ENCODE results near the gene TSPEAR.

The TSPEAR gene

DNA sequence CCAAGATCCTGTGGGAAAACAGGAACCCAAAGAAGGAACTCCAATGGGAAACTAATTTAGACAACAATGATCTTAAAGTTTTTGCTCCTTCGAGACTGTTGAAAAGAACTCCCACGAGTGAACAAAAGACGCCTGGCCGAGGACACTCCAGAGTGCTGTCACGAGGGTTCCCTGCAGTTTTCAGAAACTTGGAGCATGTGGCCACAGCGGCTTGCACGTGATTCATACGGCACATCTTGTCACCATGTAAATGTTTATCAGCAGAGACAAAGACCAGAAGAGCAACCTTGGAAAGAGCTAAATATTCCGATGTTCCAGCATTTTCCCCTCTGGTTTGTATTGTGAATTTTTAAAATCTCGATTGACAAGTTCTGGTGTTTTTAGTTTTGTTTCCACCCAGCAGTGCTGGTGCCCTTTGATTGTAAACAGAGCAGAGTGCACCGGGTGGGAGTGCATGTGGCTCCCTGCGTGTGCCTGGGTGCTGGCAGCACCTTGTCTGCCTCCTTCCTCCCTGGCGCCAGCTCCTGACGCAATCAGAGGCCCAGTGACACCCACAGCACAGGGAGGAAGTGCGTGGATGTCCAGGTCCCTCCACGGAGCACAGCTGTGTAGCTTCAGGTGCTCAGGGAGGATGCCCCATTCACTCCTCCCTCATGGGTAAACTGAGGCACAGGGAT lies 233.1 kb downstream of the TSPEAR start:
- DNase-seq = no peak

DNA sequence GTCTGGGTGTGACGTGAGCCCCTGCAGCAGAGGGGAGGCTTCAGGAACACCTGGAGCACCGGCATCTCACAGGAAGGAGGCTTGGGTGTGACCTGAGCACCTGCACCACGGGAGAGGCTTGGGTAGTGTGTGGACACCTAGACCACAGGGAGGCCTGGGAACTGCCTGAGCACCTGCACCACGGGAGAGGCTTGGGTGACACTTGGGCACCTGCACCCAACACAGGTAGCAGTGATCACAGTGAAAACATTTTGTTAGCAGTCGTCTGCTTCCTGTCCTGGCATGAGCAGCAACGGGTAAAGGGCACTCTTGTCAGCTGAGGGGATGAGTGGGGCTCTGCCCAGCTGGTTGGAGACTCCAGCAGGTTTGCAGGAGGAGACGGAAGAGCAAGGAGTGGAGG lies 233.7 kb downstream of the TSPEAR start:
- no peak for DNase-seq

DNA sequence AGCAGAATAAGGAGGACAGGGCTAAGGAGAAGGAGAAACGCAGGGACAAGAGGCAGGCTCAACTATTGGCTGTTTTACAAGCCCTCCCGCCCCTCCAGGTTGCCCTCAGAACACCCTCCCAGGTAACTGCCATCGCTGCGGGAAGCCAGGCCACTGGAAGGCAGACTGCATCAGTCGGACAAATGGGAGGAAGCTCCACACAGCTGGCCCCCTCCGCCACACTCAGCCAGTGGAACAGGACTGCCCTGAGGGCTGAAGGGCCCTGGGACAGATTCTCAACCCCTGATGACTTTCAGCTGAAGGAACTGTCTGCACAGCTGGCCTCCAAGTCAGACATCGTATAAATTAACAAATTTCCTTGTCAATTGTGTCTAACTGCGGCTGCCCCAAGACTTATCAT lies 234.2 kb downstream of the TSPEAR start:
- no peak for DNase-seq

DNA sequence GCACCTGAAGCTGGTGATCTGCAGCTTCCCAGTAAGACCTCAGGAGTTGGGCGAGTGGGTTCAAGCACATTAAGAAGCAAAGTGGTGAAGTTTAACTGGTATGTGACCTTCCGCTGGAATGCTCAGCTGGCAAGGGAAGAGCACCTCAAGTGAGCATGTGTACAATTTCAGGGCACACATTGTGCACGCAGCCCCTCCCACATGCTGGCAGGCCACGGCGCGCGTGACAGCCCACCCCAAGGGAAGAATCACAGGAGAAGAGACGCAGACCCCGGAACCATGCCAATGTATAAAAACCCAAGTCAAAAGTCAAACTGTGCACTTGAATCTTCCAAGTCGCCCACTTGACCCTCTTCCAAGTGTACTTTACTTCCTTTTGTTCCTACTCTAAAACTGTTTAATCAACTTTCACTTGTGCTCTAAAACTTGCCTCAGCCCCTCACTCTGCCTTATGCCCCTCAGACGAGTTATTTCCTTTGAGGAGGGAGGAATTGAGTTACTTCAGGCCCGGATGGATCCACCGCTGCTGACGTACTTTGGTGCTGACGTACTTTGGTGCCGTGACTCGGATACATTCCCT lies 236.0 kb downstream of the TSPEAR start:
- DNase-seq = no peak

DNA sequence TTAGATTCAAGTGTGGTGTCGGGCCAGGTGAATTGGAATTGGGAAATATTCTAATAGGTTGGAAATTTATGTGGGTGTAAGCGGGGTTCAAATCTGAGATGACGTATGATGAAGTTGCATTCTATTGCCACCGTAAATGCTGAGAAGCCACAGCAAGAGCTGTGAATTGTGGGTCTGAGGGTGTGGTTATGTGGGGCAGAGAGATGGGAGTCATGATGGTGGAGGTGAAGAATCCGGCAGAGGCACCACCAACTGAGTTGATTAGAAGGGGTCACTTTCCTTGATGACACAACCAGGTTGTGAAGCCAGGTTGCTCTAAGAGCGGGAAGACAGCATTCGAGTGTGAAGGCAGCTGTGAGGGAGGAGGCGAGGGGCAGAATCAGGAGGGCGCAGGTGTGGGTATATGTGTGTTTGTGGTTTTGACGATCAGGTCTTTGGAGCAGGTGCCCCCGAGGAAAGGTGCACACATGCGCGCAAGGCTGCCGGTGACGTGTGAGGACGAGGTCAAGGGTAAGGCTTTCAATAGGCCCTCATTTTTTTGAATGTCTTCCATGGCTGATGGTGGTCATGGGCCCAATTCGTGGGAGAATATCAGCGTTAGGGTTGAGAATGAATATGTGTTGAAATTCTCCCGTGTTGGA lies 237.3 kb downstream of the TSPEAR start:
- no peak for DNase-seq

DNA sequence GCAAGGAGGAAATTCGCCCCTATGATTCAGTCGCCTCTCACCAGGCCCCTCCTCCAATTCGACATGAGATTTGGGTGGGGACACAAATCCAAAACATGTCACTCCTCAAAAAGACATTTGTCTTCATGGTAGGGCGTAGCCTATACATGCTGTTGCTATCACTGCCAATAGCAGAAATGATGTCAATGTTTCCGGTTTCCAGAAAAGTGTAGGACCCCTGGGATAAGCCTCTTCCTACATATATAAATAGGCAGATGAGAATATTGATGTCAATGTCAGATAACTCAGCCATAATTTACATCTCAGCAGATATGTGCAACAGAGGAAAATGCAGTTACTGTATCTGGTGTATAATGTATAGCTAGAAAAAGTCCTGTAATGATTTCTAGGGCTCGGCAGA lies 239.4 kb downstream of the TSPEAR start:
- DNase-seq = no peak

DNA sequence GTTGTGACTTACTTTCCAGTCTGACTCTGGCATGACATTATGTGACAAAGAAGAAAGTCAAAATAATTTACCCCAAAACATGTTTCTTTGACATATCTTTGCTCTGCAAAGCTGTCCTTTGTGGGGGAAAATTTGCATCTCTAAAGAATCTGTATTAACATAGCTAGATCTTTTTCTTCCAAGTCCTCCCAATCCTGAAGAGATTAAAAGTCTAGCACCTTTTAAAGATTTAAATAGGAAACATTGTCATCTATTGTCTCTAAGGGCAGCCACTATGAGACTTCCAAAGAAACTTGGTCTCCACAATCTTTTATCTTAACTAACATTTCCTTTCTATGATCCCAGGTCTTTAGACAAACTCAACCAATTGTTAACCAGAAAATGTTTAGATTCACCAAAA lies 240.0 kb downstream of the TSPEAR start:
- DNase-seq = no peak

DNA sequence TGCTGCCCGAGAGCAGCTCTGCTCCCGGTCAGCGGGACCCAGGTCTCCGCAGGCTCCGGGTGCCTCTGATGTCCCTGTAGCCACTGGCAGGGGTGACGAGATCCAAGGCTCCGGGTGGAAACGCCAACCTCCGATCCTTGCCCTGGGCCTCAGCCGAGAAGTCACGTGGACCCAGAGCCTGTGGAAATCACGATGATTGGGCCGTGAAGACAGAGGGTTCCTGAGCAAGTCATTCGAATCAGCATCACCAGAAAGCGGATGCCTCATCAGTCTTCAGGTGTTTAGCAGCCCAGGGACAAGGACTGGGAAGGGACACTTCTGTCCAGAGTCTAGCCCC lies 243.5 kb downstream of the TSPEAR start:
- no peak for DNase-seq

DNA sequence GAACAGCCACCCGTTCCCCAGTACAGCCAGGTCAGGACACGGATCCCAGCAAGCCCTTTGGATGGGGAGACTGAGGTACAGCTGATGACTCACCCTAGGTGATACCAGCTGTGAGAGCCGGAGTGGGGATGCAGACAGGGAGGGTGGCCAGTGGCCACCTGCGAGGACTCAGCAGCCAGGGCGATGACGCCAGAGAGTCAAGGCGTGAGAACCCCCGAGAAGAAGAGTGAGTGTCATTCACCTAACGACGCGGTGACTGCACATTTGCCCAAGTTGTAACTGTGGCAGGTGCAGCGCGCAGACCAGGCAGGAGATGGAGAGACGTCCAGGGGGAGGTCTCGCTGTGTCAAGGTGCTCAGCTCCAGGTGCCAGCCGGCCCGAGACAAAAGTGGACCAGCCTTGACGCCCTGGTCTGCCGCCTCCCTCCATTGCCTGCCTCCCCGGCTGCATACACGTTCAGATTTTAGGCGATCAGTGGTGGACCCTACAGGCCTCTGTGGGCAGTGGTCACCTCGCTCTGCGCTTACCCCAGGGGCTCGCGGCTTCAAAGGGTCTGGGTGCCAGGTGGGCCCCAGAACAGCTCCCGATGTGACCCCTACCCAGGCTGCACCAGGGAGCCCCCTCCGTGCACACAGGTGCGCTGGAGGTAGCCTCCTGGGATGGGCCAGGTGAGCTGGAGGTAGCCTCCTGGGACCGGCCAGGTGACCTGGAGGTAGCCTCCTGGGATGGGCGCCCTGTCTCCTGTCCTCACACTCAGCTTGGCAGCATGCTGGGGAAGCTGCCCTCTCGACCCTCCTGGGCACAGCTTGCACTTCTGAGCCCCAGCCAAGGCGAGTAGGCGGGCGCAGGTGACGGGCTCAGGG lies 244.1 kb downstream of the TSPEAR start:
- DNase-seq = no peak

DNA sequence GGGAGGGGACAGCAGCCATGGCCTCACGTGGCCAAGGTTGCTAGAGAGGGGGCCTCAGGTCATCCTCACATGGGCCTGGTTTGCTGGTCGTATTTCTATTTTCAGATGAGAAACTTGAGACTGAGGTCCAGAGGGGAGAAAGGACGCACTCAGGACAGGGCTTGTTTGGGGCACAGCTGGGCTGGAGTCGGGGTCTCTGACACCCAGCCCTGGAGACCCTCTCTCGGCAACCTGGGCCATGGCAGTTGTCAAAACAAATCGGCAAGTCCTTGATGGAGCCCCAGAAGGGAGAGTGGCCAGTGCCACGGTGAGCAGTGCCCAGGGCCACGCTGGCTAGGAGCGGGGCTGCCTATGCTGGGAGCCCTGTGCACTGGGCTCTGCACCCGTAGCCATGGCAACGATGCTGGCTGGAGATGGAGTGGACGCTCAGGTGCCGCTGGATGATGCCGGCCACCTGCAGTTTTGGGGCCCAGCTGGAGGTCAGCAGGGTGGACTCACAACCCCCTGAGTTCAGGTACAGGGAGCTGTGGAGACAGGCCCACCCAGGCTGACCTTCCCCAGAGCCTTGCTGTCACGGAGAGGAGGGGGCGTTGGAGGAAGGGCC lies 244.9 kb downstream of the TSPEAR start:
- no peak for DNase-seq

DNA sequence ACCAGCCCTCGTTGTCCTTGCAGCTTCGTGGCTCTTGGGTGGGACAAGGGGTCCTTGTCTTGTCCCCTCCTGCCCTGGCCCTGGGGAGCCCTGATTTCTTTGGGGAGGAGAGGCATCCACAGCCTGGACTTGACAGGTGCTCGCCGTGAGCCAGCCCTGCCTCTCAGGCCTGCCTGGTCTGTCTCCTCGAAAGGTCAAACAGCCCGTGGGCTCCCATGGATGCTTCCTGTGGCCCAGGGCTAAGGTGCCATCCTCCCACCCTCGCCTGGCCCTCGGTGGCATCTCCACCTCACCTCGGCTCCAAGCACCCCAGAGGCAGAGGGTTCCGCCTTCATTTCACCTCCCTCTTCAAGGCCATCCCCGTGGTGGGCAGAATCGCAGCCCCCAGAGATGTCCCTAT lies 247.0 kb downstream of the TSPEAR start:
- no peak for DNase-seq

DNA sequence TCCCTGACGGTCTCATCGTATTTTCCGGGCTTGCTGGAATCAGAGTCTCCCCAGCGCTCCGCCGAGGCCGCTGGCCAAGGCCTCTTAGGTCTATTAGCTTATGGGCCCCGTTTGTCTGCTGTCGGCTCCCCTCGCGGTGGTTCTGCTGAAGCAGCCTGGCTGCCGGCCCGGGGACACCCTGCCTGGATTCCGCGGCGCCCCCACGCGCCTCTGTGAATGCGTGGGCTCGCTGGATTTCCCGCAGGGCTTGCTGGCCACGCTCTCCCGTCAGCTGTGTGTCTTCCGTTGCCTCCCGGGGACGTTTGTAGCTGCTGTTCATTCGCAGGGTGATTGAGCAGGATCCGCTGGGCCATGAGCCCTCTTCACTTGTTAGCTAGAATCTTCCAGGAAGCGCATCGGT lies 247.6 kb downstream of the TSPEAR start:
- DNase-seq = no peak

DNA sequence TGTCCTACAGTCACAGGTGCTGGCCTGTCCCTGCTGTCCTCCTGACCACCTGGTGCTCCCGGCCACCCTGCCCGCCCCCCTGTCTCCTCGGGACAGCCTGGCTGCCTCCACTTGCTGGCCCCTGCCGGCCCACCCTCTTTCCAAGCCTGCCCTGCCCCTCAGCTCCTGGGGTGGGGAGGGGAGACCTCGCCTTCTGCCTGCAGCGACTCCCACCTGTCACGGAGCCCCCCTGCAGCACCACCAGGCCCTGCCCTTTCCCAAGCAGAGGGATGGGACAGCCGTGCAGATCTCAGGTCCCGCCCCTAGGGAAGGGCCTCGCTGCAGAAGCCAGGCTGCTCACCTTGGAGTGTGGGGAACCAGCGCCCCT lies 248.6 kb downstream of the TSPEAR start:
- DNase-seq = no peak

DNA sequence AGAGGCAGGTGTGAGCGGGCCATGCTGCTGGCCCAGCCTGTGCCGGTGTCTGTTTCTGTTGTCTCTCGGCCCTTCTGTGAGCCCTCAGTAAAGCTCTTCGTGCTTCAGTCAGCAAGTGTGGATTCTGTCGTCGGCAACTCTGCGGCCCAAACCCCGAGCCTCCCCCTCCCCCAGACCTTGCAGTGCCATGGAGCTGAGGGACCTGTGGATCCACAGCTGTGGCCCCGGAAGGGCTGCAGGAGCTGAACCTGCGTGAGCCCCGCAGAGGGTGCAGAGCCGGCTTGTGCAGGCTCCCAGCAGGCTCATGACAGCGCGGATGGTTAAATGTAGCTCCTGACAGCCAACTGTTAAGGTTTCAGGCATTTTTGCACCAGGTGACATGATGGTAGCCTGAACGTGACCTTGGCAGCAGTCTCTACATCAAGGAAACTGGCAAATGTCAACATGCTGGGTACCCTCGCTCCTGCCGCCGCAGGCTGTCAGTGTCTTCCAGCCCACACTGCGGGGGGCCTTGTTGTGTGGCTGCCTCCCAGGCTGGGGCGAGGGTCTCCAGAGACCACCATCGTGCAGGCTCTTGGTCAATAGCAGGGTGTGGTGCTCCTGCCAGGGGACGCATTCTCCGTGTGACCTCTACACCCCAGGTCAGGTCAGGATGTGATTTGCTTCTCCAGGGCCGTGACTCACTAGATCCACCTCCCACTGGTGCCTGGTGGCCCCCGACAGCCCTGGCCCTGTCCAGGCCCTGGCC lies 249.1 kb downstream of the TSPEAR start:
- no peak for DNase-seq

DNA sequence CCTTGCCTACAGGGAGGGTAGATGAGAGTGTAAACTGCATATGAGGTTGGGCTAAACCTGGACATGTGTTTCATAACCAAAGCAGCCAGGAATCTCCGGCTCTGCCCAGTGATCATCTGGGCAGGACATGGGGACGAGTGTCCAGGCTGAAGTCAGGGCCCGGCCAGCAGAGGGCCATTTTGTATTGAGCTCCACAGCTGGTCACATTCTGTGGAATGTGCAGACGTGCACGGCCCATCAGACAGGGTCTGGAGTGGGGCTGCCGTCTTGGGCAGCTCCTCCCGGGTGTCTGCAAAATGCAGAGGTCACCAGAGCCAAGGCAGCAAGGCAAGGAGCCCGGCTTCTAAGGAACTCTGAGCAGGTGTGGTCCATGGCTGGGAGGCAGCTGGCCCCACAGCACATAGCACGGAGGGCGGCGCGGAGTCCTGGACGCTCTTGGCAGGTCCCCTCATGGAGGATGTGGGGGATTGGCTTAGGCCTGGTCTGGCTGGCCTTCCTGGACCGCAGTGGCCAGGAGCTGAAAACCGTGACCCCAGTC lies 249.8 kb downstream of the TSPEAR start:
- no peak for DNase-seq

DNA sequence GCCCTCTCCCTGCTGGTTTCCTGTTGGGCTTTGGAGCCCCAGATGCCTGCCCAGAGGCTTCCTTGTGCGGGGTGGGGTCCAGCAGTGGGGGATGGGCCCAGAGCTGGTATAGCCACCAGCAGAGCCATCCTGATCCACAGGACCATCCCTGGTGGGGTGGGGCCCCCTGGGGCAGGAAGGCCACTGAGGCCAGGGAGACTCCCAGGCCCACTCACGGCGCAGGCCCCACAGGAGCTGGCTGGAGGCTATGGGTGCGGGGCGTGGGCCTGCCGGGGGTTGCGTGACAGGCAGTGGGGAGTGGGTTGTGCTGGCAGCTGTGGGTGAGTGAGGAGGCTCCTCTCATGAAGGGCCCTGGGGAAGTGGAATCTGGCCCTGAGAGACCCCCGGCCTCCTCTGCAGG lies 250.4 kb downstream of the TSPEAR start:
- no peak for DNase-seq

DNA sequence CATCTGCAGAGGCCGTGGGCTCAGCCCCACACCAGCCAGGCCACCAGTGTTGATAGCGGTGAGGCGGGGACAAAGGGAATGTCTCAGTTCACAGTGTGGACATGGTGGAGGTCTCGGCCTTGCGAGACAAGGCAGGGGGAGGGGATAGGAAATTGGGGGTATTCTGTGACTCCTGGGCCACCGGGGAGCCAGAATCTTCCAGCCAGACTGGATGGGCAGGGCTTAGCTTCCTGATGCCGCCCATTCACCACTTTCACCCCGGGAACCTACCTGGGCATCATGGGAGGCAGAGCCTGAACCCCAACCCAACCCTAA lies 251.0 kb downstream of the TSPEAR start:
- no peak for DNase-seq

DNA sequence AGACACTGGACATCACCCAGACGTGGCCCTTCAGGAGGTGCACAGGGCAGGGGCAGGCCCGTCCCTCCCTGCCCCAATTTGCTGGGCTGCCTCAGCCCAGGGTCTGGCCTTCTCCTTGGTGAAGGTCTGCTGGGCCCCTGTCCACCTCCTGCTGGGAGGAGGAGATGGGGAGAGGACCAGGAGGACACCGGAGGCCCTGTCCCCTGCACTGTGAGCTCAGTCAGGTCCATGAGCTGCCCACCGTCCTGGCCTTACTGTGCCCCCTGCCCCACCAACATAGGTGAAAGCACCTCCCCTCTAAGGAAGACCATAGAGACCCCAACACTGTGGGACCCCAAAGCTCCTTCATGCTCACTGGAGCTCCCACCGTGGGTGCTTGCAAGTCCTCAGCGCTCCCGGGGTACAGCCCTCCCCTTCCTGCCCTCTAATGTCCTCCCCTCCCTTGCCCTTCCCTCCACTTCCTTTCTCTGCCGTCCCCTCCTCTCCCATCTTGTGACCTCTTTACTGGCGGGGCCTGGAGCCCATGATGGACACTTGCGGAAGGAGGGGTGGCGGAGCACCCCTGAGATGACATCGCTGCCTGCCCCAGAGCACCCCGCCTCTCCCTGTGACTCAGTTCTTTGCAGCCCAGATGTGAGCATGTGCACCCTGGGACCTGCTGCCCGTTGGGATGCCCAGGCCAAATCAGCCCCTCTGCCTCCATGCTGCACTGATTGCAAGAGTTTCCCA lies 251.5 kb downstream of the TSPEAR start:
- DNase-seq = no peak

DNA sequence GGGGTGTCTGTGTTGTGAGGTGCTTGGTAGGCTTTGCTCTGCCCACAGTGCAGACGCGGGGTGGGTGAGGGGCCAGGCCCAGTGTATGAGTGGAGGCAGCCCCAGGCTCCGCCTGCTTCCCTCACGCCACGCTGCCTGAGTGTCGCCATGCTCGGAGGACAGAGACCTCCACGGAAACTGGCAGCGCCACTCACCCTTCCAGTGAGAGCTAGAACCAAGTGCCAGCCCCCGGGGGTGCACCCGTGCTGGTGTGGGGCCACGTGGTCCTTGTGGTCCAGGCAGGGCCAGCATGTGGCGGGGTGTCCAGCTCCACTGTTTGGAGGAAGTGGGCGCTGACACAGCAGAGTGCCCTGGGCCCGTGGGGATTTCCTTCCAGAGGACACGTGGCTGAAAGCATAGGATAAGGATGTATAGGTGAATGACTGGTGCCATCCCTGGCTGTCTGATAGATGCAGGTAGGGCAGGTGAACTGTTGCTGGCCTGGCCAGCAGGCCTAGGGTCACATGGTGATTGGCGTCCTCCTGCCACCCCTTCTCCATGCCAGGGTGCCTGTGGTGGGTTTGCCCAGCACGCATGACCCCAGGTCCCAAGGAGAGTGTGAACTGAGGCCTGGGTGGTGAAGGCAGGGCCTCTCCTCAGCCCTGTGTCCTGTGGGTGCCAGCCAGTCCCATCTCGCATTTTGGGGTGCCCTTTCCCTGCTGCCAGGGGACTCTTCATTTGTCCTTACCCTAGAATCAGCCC lies 252.2 kb downstream of the TSPEAR start:
- DNase-seq = no peak

DNA sequence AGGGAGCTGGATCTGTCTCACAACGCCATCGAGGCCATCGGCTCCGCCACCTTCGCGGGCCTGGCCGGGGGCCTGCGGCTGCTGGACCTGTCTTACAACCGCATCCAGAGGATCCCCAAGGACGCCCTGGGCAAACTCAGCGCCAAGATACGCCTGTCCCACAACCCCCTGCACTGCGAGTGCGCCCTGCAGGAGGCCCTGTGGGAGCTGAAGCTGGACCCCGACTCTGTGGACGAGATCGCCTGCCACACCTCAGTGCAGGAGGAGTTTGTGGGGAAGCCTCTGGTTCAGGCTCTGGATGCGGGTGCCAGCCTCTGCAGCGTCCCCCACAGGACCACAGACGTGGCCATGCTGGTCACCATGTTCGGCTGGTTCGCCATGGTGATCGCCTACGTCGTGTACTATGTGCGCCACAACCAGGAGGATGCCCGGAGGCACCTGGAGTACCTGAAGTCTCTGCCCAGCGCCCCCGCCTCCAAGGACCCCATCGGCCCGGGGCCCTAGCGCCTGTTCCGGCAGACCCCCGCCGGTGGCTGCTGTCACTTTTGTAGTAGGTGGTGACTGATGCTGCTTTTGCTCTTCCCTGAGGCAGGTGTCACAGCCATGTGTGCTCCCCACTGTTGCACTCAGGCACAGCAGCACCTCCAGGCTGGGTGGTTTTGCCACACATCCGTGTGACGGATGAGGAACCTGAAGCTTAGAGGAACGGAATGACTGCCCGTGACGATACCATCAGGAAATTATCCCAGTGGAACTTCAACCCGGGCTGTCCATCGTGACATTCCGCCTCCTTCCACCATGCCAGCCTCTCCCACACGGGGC lies 254.2 kb downstream of the TSPEAR start:
- no peak for DNase-seq

Measured in NCI-H748 treated with DMSO at 0.1 percent for 48 hours (cell line).